Suppressor macrophage treated with lipopolysaccharide for 4 hours (primary cell): ENCODE results near the gene JOSD2.
"Not testable (repeated sequence)": the region's sequence is repeated elsewhere in the genome, so short reads cannot be mapped to it uniquely, and the experiment has no call there.

Experiments used
- DNase-seq: peaks from one replicate; pipeline ENCODE4 v3.0.0-alpha.2; 2020

Gene JOSD2

GRCh38 chr19:50475101-50475568 lies 35.9 kb downstream of the JOSD2 start:
- DNase-seq = no peak

GRCh38 chr19:50473336-50473735 lies 37.7 kb downstream of the JOSD2 start:
- DNase-seq = not testable (repeated sequence)

GRCh38 chr19:50468818-50469217 lies 42.2 kb downstream of the JOSD2 start:
- DNase-seq = no peak

GRCh38 chr19:50467566-50467965 lies 43.4 kb downstream of the JOSD2 start:
- no peak for DNase-seq

- DNase-seq = no peak
Observed at GRCh38 chr19:50466706-50467039, 44.3 kb downstream of the JOSD2 start.

GRCh38 chr19:50465986-50466705 lies 44.8 kb downstream of the JOSD2 start:
- no peak for DNase-seq

GRCh38 chr19:50465000-50465399 lies 46.0 kb downstream of the JOSD2 start:
- DNase-seq = no peak

- DNase-seq = no peak
Observed at GRCh38 chr19:50464348-50464747, 46.6 kb downstream of the JOSD2 start.

- DNase-seq = no peak
Observed at GRCh38 chr19:50462970-50463369, 48.0 kb downstream of the JOSD2 start.

GRCh38 chr19:50461066-50461875 lies 49.7 kb downstream of the JOSD2 start:
- DNase-seq = peak; percentile 75

- no peak for DNase-seq
Observed at GRCh38 chr19:50460161-50460765, 50.7 kb downstream of the JOSD2 start.

GRCh38 chr19:50459638-50460037 lies 51.4 kb downstream of the JOSD2 start:
- DNase-seq = no peak

- no peak for DNase-seq
Observed at GRCh38 chr19:50459067-50459456, 51.9 kb downstream of the JOSD2 start.

- no peak for DNase-seq
Observed at GRCh38 chr19:50458396-50459066, 52.5 kb downstream of the JOSD2 start.

- no peak for DNase-seq
Observed at GRCh38 chr19:50457300-50457699, 53.7 kb downstream of the JOSD2 start.
